CD4-positive, CD25-positive, alpha-beta regulatory T cell (primary cell): Measurements from ENCODE around the gene CCT8L2. TPM values are rescaled to one million over a fixed set of nuclear protein-coding genes. Genes with fewer than 3 reads are reported as not detected.
"Not testable (repeated sequence)": the region's sequence is repeated elsewhere in the genome, so short reads cannot be mapped to it uniquely, and the experiment has no call there.

Experiments used
- ATAC-seq, 2 donors: fragments of 150-1000 bp; cut with Tn5 transposase; one replicate each; pipeline ENCODE4 v1.10.0; 2021; ENCODE audit warnings: low read depth in 2 of 2, moderate number of reproducible peaks in 2 of 2, moderate library complexity in 1 of 2
- DNase-seq, 3 donors: peaks; one replicate each; pipeline versions ENCODE4 v3.0.0 to v3.0.0-alpha.2; 2012 to 2022; ENCODE audit warnings: mixed read lengths in 1 of 3
- H3K27ac ChIP-seq: one replicate; pipeline ENCODE4 v1.7.0; 2013; ENCODE audit warnings: mild to moderate bottlenecking, low read length; ENCODE audit not compliant: insufficient read depth, poor library complexity, severe bottlenecking
- H3K27me3 ChIP-seq: one replicate; pipeline ENCODE4 v1.7.0; 2013; ENCODE audit warnings: low read length; ENCODE audit not compliant: control insufficient read depth, insufficient read depth
- H3K36me3 ChIP-seq: one replicate; pipeline ENCODE4 v1.7.0; 2013; ENCODE audit warnings: mild to moderate bottlenecking, low read length, moderate library complexity; ENCODE audit not compliant: control insufficient read depth, insufficient read depth
- H3K4me1 ChIP-seq: 2 replicates; pipeline ENCODE4 v1.7.0; 2013; ENCODE audit warnings: mild to moderate bottlenecking, low read length; ENCODE audit not compliant: insufficient read depth, control insufficient read depth, poor library complexity, severe bottlenecking
- H3K4me3 ChIP-seq: one replicate; pipeline ENCODE4 v1.7.0; 2013; ENCODE audit warnings: low read depth, mild to moderate bottlenecking, low read length, moderate library complexity
- H3K9me3 ChIP-seq, 2 experiments: 1 replicate in 1 of 2; 2 replicates in 1 of 2; pipeline ENCODE4 v1.7.0; 2013; ENCODE audit warnings: low read length in 2 of 2, mild to moderate bottlenecking in 1 of 2, moderate library complexity in 1 of 2; ENCODE audit not compliant: control insufficient read depth in 2 of 2
- H3K27ac Mint-ChIP-seq, 3 donors: one replicate each; pipeline ENCODE4 v1.8.0; 2020 to 2022; ENCODE audit warnings: mild to moderate bottlenecking in 3 of 3, mixed read lengths in 3 of 3, moderate library complexity in 2 of 3
- H3K27me3 Mint-ChIP-seq: one replicate; pipeline ENCODE4 v1.8.0; 2022; ENCODE audit warnings: mild to moderate bottlenecking, mixed read lengths
- H3K36me3 Mint-ChIP-seq: one replicate; pipeline ENCODE4 v1.8.0; 2020; ENCODE audit warnings: mixed read lengths
- H3K4me1 Mint-ChIP-seq, 4 donors: one replicate each; pipeline ENCODE4 v1.8.0; 2020 to 2022; ENCODE audit warnings: mixed read lengths in 4 of 4, mild to moderate bottlenecking in 1 of 4
- H3K4me3 Mint-ChIP-seq, 4 donors: one replicate each; pipeline ENCODE4 v1.8.0; 2020 to 2022; ENCODE audit warnings: mild to moderate bottlenecking in 4 of 4, mixed read lengths in 4 of 4, moderate library complexity in 3 of 4
- H3K9me3 Mint-ChIP-seq, 7 donors: one replicate each; pipeline ENCODE4 v1.8.0; 2020 to 2022; ENCODE audit warnings: mixed read lengths in 7 of 7, mild to moderate bottlenecking in 3 of 7, moderate library complexity in 2 of 7
- polyA plus RNA-seq, 4 donors: library from polyadenylated mRNA; unstranded; fragments of 300-500 nt; fragmentation: Illumina TruSeq; gene quantifications; one replicate each; pipeline ENCODE4 v1.2.3, GENCODE V29; 2021
- total RNA-seq: library from RNA; stranded (reverse); gene quantifications from one replicate; pipeline ENCODE4 v1.2.3, GENCODE V29; 2022

The CCT8L2 gene
- total and polyA plus RNA-seq, 5 donors from 2014 or later = not detected

- H3K27ac Mint-ChIP-seq, ATAC-seq, H3K9me3 ChIP-seq, H3K4me1 ChIP-seq, H3K4me1 Mint-ChIP-seq, DNase-seq, H3K36me3 Mint-ChIP-seq, H3K4me3 ChIP-seq, H3K9me3 Mint-ChIP-seq, H3K27ac ChIP-seq, H3K4me3 Mint-ChIP-seq, H3K27me3 Mint-ChIP-seq, H3K27me3 ChIP-seq, H3K36me3 ChIP-seq: not testable (repeated sequence)
Measured at GRCh38 chr22:16565585-16566420, 26.8 kb downstream of the CCT8L2 start.

- H3K27ac Mint-ChIP-seq, H3K4me1 Mint-ChIP-seq, DNase-seq, H3K4me1 ChIP-seq, H3K36me3 ChIP-seq, H3K4me3 ChIP-seq, H3K27me3 Mint-ChIP-seq, H3K27me3 ChIP-seq, H3K4me3 Mint-ChIP-seq, H3K27ac ChIP-seq, ATAC-seq, H3K9me3 Mint-ChIP-seq, H3K36me3 Mint-ChIP-seq, H3K9me3 ChIP-seq: not testable (repeated sequence)
Measured at GRCh38 chr22:16564837-16565584, 27.6 kb downstream of the CCT8L2 start.

- Histone ChIP-seq H3K27ac (no peak overlapping the region), H3K36me3 (no peaks in the 10 kb centered on the region), H3K4me3 (no peak overlapping the region), H3K27me3 (no peaks in the 10 kb centered on the region), H3K9me3 (peaks cover 0 to 6% of the 10 kb centered on the region in 2 experiments), H3K4me1 (no peaks in the 10 kb centered on the region)
- no peak overlapping the region for H3K27ac Mint-ChIP-seq
- DNase-seq = no peak
- H3K9me3 Mint-ChIP-seq = peaks cover 0 to 2% (median 0%) of the 10 kb centered on the region in 7 donors
- no peaks in the 10 kb centered on the region for H3K4me1 Mint-ChIP-seq
- H3K27me3 Mint-ChIP-seq = no peaks in the 10 kb centered on the region
- H3K36me3 Mint-ChIP-seq = no peaks in the 10 kb centered on the region
- no peak overlapping the region for H3K4me3 Mint-ChIP-seq
- no peak for ATAC-seq
Measured at GRCh38 chr22:16563555-16564520, 28.8 kb downstream of the CCT8L2 start.

GRCh38 chr22:16562711-16563554 lies 29.7 kb downstream of the CCT8L2 start:
- Histone ChIP-seq H3K27ac (no peak overlapping the region), H3K9me3 (peaks cover 0 to 6% of the 10 kb centered on the region in 2 experiments), H3K36me3 (no peaks in the 10 kb centered on the region), H3K4me3 (no peak overlapping the region), H3K4me1 (no peaks in the 10 kb centered on the region), H3K27me3 (no peaks in the 10 kb centered on the region)
- no peaks in the 10 kb centered on the region for H3K4me1 Mint-ChIP-seq
- DNase-seq (no peak), ATAC-seq (no peak)
- H3K36me3 Mint-ChIP-seq = no peaks in the 10 kb centered on the region
- peaks cover 0 to 2% (median 0%) of the 10 kb centered on the region in 7 donors for H3K9me3 Mint-ChIP-seq
- no peak overlapping the region for H3K27ac Mint-ChIP-seq
- no peaks in the 10 kb centered on the region for H3K27me3 Mint-ChIP-seq
- H3K4me3 Mint-ChIP-seq = no peak overlapping the region

GRCh38 chr22:16561093-16561658 lies 31.4 kb downstream of the CCT8L2 start:
- H3K9me3 Mint-ChIP-seq, H3K4me3 ChIP-seq, ATAC-seq, H3K27me3 Mint-ChIP-seq, H3K36me3 ChIP-seq, H3K27me3 ChIP-seq, H3K9me3 ChIP-seq, H3K27ac Mint-ChIP-seq, H3K27ac ChIP-seq, DNase-seq, H3K4me1 ChIP-seq, H3K4me3 Mint-ChIP-seq, H3K36me3 Mint-ChIP-seq, H3K4me1 Mint-ChIP-seq: not testable (repeated sequence)

- not testable (repeated sequence) for H3K36me3 Mint-ChIP-seq, H3K4me1 ChIP-seq, H3K9me3 ChIP-seq, H3K27me3 Mint-ChIP-seq, H3K36me3 ChIP-seq, H3K4me1 Mint-ChIP-seq, H3K4me3 Mint-ChIP-seq, H3K9me3 Mint-ChIP-seq, H3K4me3 ChIP-seq, H3K27ac Mint-ChIP-seq, H3K27ac ChIP-seq, H3K27me3 ChIP-seq, DNase-seq, ATAC-seq
Measured at GRCh38 chr22:16560651-16561050, 32.0 kb downstream of the CCT8L2 start.

- not testable (repeated sequence) for DNase-seq, H3K4me1 ChIP-seq, H3K36me3 ChIP-seq, H3K9me3 Mint-ChIP-seq, H3K4me1 Mint-ChIP-seq, H3K27me3 ChIP-seq, H3K36me3 Mint-ChIP-seq, H3K4me3 ChIP-seq, H3K27me3 Mint-ChIP-seq, H3K27ac ChIP-seq, H3K9me3 ChIP-seq, H3K4me3 Mint-ChIP-seq, H3K27ac Mint-ChIP-seq, ATAC-seq
Measured at GRCh38 chr22:16559996-16560395, 32.6 kb downstream of the CCT8L2 start.
